Neural cell (in vitro differentiated cells): ENCODE measurements around the gene CD68. TPM values are rescaled to one million over a fixed set of nuclear protein-coding genes. Genes with fewer than 3 reads are reported as not detected.

Experiments used
- H2AFZ ChIP-seq: fragments of 200-600, 300-800 bp; sonication (generic), shearing (Covaris generic); 2 replicates; pipeline ENCODE4 v1.6.0; 2014; ENCODE audit warnings: low read depth, mild to moderate bottlenecking, antibody characterized with exemption, low read length, moderate library complexity
- H3F3A ChIP-seq: fragments of 200-600 bp; shearing (Covaris generic); 2 replicates; pipeline ENCODE4 v1.6.1; 2016; ENCODE audit warnings: mild to moderate bottlenecking, moderate library complexity, mixed read lengths, antibody characterized with exemption, low read length; ENCODE audit not compliant: insufficient read depth, poor library complexity, severe bottlenecking
- H3K27ac ChIP-seq: fragments of 200-600, 300-800 bp; sonication (generic), shearing (Covaris generic); 2 replicates; pipeline ENCODE4 v1.5.1; 2014; ENCODE audit warnings: mild to moderate bottlenecking, low read length, moderate library complexity
- H3K27me3 ChIP-seq: fragments of 300-800, 200-600 bp; sonication (generic), shearing (Covaris generic); 2 replicates; pipeline ENCODE4 v1.6.0; 2014; ENCODE audit warnings: mild to moderate bottlenecking, low read depth, low read length, moderate library complexity; ENCODE audit not compliant: insufficient read depth
- H3K36me3 ChIP-seq: fragments of 300-800, 200-600 bp; sonication (generic), shearing (Covaris generic); 2 replicates; pipeline ENCODE4 v1.5.1; 2014; ENCODE audit warnings: mild to moderate bottlenecking, antibody characterized with exemption, low read length, moderate library complexity; ENCODE audit not compliant: insufficient read depth
- H3K4me2 ChIP-seq: fragments of 300-800, 200-600 bp; sonication (generic), shearing (Covaris generic); 2 replicates; pipeline ENCODE4 v1.6.0; 2014; ENCODE audit warnings: mild to moderate bottlenecking, low read length
- H3K4me3 ChIP-seq: fragments of 300-800, 200-600 bp; sonication (generic), shearing (Covaris generic); 2 replicates; pipeline ENCODE4 v1.5.1; 2014; ENCODE audit warnings: mild to moderate bottlenecking, low read length, moderate library complexity
- H3K79me2 ChIP-seq: fragments of 200-600 bp; shearing (Covaris generic); replicated peaks from 2 replicates; pipeline ENCODE4 v1.6.0; 2014; ENCODE audit warnings: mild to moderate bottlenecking, low read length, moderate library complexity; ENCODE audit not compliant: insufficient read depth
- H3K9ac ChIP-seq: fragments of 300-800, 200-600 bp; sonication (generic), shearing (Covaris generic); 2 replicates; pipeline ENCODE4 v1.6.1; 2016; ENCODE audit warnings: mild to moderate bottlenecking, low read length, mixed read lengths
- H3K9me2 ChIP-seq: fragments of 200-600 bp; shearing (Covaris generic); 2 replicates; pipeline ENCODE4 v1.6.1; 2016; ENCODE audit warnings: mild to moderate bottlenecking, low read length, mixed read lengths; ENCODE audit not compliant: insufficient read depth
- H3K9me3 ChIP-seq: fragments of 200-600, 300-800 bp; sonication (generic), shearing (Covaris generic); 2 replicates; pipeline ENCODE4 v1.6.1; 2016; ENCODE audit warnings: mild to moderate bottlenecking, mixed run types, low read length, moderate library complexity, mixed read lengths
- H4K20me1 ChIP-seq: fragments of 200-600 bp; shearing (Covaris generic); 2 replicates; pipeline ENCODE4 v1.6.1; 2016; ENCODE audit warnings: mild to moderate bottlenecking, mixed run types; ENCODE audit not compliant: insufficient read depth
- CTCF ChIP-seq: fragments of 450-650 bp; IDR thresholded peaks from 2 replicates; pipeline ENCODE4 v1.5.1; 2014; ENCODE audit warnings: antibody characterized with exemption, mild to moderate bottlenecking, moderate library complexity; ENCODE audit not compliant: poor library complexity, severe bottlenecking
- MXI1 ChIP-seq: fragments of 450-650 bp; conservative IDR thresholded peaks from 2 replicates; pipeline ENCODE4 v1.6.1; 2014; ENCODE audit warnings: antibody characterized with exemption, mild to moderate bottlenecking; ENCODE audit not compliant: poor library complexity, severe bottlenecking
- POLR2AphosphoS5 ChIP-seq: IDR thresholded peaks from 2 replicates; pipeline ENCODE4 v1.6.1; 2012
- REST ChIP-seq: IDR thresholded peaks from 2 replicates; pipeline ENCODE4 v1.6.1; 2012; ENCODE audit warnings: borderline replicate concordance
- TAF1 ChIP-seq: IDR thresholded peaks from 2 replicates; pipeline ENCODE4 v1.6.1; 2012; ENCODE audit warnings: low read depth
- polyA plus RNA-seq: library from polyadenylated mRNA; depleted of rRNA; stranded (reverse); fragments of >200 nt; gene quantifications from 2 replicates; pipeline ENCODE4 v1.2.3, GENCODE V29; 2014

Gene CD68
- polyA plus RNA-seq, 1 donor from 2014 or later = not detected

DNA sequence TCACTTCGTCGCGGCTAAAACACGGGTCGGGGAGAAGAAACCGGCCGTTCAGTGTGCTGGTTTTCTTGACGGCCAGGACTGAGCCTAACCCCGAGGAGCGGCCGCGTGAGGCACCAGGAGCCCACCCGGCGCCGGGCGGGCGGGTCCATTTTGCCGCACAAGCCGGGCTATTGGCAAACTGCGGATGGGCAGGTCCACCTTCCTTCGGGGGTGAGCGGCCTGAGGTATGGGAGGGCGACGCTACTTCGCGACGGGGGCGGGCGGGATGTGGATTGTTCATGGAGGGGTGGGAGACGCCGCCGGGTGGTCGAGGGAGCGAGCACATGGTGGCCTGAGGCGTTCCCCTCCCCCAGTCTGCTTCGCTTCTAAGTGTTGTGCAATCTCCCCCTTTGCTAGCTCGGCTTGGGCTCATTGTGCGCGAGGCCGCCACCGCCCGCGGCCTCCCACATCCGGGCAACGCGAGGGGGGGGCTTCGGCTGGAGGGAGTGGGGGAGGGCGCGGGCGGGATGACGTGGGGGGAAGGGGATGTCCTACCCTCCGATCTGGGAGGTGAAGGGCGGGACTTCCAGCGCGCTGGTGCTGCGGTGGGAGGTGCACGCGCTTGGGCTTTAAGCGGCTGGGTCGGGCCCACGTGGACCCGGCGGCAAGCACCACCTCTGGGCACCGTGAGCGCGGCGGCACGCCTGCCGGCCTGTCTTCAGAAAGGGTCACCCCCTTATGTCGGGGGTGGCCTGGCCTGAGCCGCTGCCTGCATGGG is 5.9 kb upstream of the CD68 start:
- Histone ChIP-seq H3K27me3 (no peaks in the 10 kb centered on the region), H3K9ac (peak overlapping the region; percentile 100), H3K9me3 (no peaks in the 10 kb centered on the region), H3K79me2 (peaks cover 35% of the 10 kb centered on the region), H3K4me3 (peak overlapping the region; percentile 100), H3K36me3 (peaks cover 14% of the 10 kb centered on the region), H3K4me2 (peak overlapping the region; percentile 94), H3K27ac (peak overlapping the region; percentile 97), H2AFZ (peak overlapping the region; percentile 8), H3F3A (no peaks in the 10 kb centered on the region), H3K9me2 (no peaks in the 10 kb centered on the region), H4K20me1 (peaks cover 30% of the 10 kb centered on the region)
- TF ChIP-seq CTCF (no peak), MXI1 (peak; percentile 96), POLR2AphosphoS5 (peak; percentile 89)

DNA sequence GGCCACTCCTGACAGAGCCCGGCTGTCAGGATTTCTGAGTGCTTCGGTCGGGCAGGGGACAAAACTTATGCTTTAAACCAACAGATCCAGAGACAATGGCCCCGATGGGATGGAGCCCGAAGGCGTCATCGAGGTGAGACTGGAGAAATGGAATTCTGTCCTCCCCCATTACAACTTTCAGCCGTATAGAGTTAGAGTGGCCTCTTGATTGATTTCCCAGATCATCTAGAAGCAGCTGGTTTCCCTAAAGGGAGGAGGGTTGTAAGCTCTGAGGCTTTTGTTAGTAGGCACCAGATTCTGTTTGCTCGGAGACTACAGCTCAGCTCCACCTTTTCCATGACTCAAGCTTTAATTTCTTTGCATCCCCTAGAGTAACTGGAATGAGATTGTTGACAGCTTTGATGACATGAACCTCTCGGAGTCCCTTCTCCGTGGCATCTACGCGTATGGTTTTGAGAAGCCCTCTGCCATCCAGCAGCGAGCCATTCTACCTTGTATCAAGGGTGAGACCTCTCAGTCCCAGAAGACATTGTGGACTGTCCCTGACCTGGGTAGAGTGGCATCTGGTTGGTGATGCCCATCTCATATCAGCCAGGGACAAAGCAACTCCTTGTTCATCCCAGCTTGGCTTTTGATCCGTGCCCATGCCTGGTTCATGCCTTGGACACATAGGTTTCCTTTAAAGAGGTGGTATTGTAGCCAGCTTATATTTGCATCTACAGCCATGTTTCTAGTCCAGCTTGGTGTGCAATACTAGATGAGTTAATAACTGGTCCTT is 5.1 kb upstream of the CD68 start:
- Histone ChIP-seq H4K20me1 (peaks cover 30% of the 10 kb centered on the region), H3K79me2 (peaks cover 35% of the 10 kb centered on the region)

More for the DNA sequence above, 5.1 kb upstream of the CD68 start:
- no peak for TF ChIP-seq TAF1
- no peak for TF ChIP-seq REST
- H3K4me3 ChIP-seq = peak overlapping the region; percentile 100
- H3K36me3 ChIP-seq = peaks cover 14% of the 10 kb centered on the region
- H3F3A ChIP-seq = no peaks in the 10 kb centered on the region
- H3K27ac ChIP-seq = peak overlapping the region; percentile 97
- no peaks in the 10 kb centered on the region for H3K27me3 ChIP-seq
- no peaks in the 10 kb centered on the region for H3K9me3 ChIP-seq
- H3K9ac ChIP-seq = peak overlapping the region; percentile 100
- no peaks in the 10 kb centered on the region for H3K9me2 ChIP-seq
- no peak overlapping the region for H2AFZ ChIP-seq
- peak overlapping the region; percentile 94 for H3K4me2 ChIP-seq
